Endothelial cell of umbilical vein (primary cell): ENCODE results near the gene DENND1A. TPM values are rescaled to one million over a fixed set of nuclear protein-coding genes. Genes with fewer than 3 reads are reported as not detected.

Experiments
- BruUV-seq: library from RNA; stranded (reverse); fragments of 400-500 nt; replicated peaks from 2 replicates; lab custom pipeline; 2021; lab: Mats Ljungman, UMichigan
- CTCF ChIA-PET: fragments of 300-600, 350-600 bp; sonication (Branson Sonifier 250); formaldehyde crosslinking; loops from one replicate; lab custom pipeline; 2021; ENCODE audit warnings: antibody characterized with exemption, inconsistent platforms; lab: Charles Lee
- POLR2A ChIA-PET: fragments of 300-600, 350-600 bp; sonication (Branson Sonifier 250); formaldehyde crosslinking; loops from one replicate; lab custom pipeline; 2021; ENCODE audit warnings: antibody characterized with exemption, inconsistent platforms; lab: Charles Lee
- DNase-seq: peaks from one replicate; pipeline ENCODE4 v3.0.0-alpha.2; 2011; ENCODE audit warnings: low read depth, low spot score
- FAIRE-seq: peaks from 2 replicates; lab custom pipeline; 2011; peaks lifted over from hg19 to GRCh38; lab: Jason Lieb, UNC
- H2AFZ ChIP-seq: 2 replicates; pipeline ENCODE4 v1.6.0; 2012; ENCODE audit warnings: low read depth, low read length, control low read depth, inconsistent platforms
- H3K27ac ChIP-seq: 2 replicates; pipeline ENCODE4 v1.5.1; 2011; ENCODE audit warnings: low read depth, mild to moderate bottlenecking, control low read depth, low read length, moderate library complexity; ENCODE audit not compliant: insufficient read depth
- H3K27me3 ChIP-seq, 2 experiments: 2 replicates each; pipeline versions ENCODE4 v1.6.0 to v1.6.1; 2011; ENCODE audit warnings: low read length in 2 of 2, mixed read lengths in 1 of 2; ENCODE audit not compliant: control insufficient read depth in 2 of 2, insufficient read depth in 2 of 2
- H3K36me3 ChIP-seq, 2 experiments: 2 replicates in 1 of 2; 3 replicates in 1 of 2; pipeline ENCODE4 v1.5.1; 2011; ENCODE audit warnings: low read length in 2 of 2, mild to moderate bottlenecking in 1 of 2, moderate library complexity in 1 of 2; ENCODE audit not compliant: control insufficient read depth in 2 of 2, insufficient read depth in 2 of 2; ENCODE audit errors: extremely low read depth in 1 of 2
- H3K4me1 ChIP-seq: 3 replicates; pipeline ENCODE4 v1.5.1; 2011; ENCODE audit warnings: mild to moderate bottlenecking, low read length; ENCODE audit not compliant: control insufficient read depth, insufficient read depth; ENCODE audit errors: extremely low read depth
- H3K4me2 ChIP-seq: 2 replicates; pipeline ENCODE4 v1.6.1; 2011; ENCODE audit warnings: low read length, control low read depth, mixed read lengths; ENCODE audit not compliant: insufficient read depth
- H3K4me3 ChIP-seq, 3 experiments: fragments of 200-600 bp in 1 of 3; sonication (generic), shearing (Covaris generic) in 1 of 3; replicated peaks in 1 of 3; 2 replicates each; pipeline ENCODE4 v1.5.1; 2011 to 2016; ENCODE audit warnings: control low read depth in 3 of 3, low read length in 3 of 3, mild to moderate bottlenecking in 2 of 3, inconsistent platforms in 1 of 3, low read depth in 1 of 3, moderate library complexity in 1 of 3; ENCODE audit not compliant: insufficient read depth in 1 of 3
- H3K79me2 ChIP-seq: 2 replicates; pipeline ENCODE4 v1.6.0; 2012; ENCODE audit warnings: low read length, inconsistent platforms; ENCODE audit not compliant: control insufficient read depth, insufficient read depth
- H3K9ac ChIP-seq: replicated peaks from 2 replicates; pipeline ENCODE3; 2011; ENCODE audit warnings: low read length, control low read depth; ENCODE audit not compliant: insufficient read depth; ENCODE audit errors: extremely low read depth
- H3K9me1 ChIP-seq: replicated peaks from 3 replicates; pipeline ENCODE4 v1.6.0; 2011; ENCODE audit warnings: mild to moderate bottlenecking, low read length; ENCODE audit not compliant: control insufficient read depth, insufficient read depth; ENCODE audit errors: extremely low read depth
- H3K9me3 ChIP-seq: replicated peaks from 2 replicates; pipeline ENCODE4 v1.5.1; 2012; ENCODE audit warnings: low read length, inconsistent platforms; ENCODE audit not compliant: control insufficient read depth, insufficient read depth
- H4K20me1 ChIP-seq: replicated peaks from 2 replicates; pipeline ENCODE3; 2011; ENCODE audit warnings: mild to moderate bottlenecking, low read length; ENCODE audit not compliant: control insufficient read depth, insufficient read depth; ENCODE audit errors: extremely low read depth
- CTCF ChIP-seq, 2 donors: IDR thresholded peaks; 1 replicate in 1 of 2; 2 replicates in 1 of 2; pipeline ENCODE4 v1.5.1; 2011; ENCODE audit warnings: low read length in 2 of 2, mild to moderate bottlenecking in 2 of 2, moderate library complexity in 2 of 2, control low read depth in 1 of 2, inconsistent platforms in 1 of 2, low read depth in 1 of 2; ENCODE audit not compliant: insufficient read depth in 1 of 2; ENCODE audit errors: extremely low read depth in 1 of 2
- EZH2 ChIP-seq: IDR thresholded peaks from 2 replicates; pipeline ENCODE4 v1.6.1; 2012; ENCODE audit warnings: borderline replicate concordance, low read depth, mild to moderate bottlenecking, moderate library complexity, low read length, inconsistent platforms; ENCODE audit not compliant: severe bottlenecking
- FOS ChIP-seq: IDR thresholded peaks from 2 replicates; pipeline ENCODE4 v1.6.1; 2011; ENCODE audit warnings: mild to moderate bottlenecking, low read length, moderate library complexity, borderline replicate concordance; ENCODE audit not compliant: insufficient read depth
- GATA2 ChIP-seq: IDR thresholded peaks from 2 replicates; pipeline ENCODE4 v1.7.0; 2011; ENCODE audit warnings: low read depth, mild to moderate bottlenecking, moderate library complexity, mixed read lengths, low read length; ENCODE audit not compliant: insufficient read length, insufficient read depth
- JUN ChIP-seq: IDR thresholded peaks from 2 replicates; pipeline ENCODE4 v1.6.1; 2011; ENCODE audit warnings: borderline replicate concordance, low read depth; ENCODE audit not compliant: insufficient read length, insufficient read depth
- MAX ChIP-seq: IDR thresholded peaks from 2 replicates; pipeline ENCODE4 v1.6.1; 2011; ENCODE audit not compliant: insufficient read depth, insufficient read length
- MYC ChIP-seq: IDR thresholded peaks from one replicate; pipeline ENCODE4 v1.6.1; 2011; ENCODE audit warnings: mild to moderate bottlenecking, low read depth, low read length
- POLR2A ChIP-seq: IDR thresholded peaks from 2 replicates; pipeline ENCODE4 v1.6.1; 2012; ENCODE audit warnings: low read depth, mild to moderate bottlenecking, control low read depth, low read length
- POLR2AphosphoS5 ChIP-seq: IDR thresholded peaks from 2 replicates; pipeline ENCODE4 v1.6.1; 2012; ENCODE audit warnings: low read depth, mild to moderate bottlenecking, control low read depth, low read length, moderate library complexity; ENCODE audit not compliant: insufficient read depth
- dilution Hi-C: fragments of 300-500 bp; cut with MboI; formaldehyde crosslinking; loops from one replicate; pipeline ENCODE4 v1.15.0; 2019; ENCODE audit warnings: low sequenced_read_pairs; ENCODE audit not compliant: extremely low pct_ligation_motif_present
- intact Hi-C: fragments of 100-400 bp; cut with micrococcal nuclease; formaldehyde crosslinking; loops from one replicate; pipeline ENCODE4 v1.10.0; 2022
- polyA plus RNA-seq, 4 experiments: library from polyadenylated mRNA; depleted of rRNA in 3 of 4; stranded (reverse) in 3 of 4; unstranded in 1 of 4; fragments of >200 nt; gene quantifications; 2 replicates each; pipeline versions ENCODE4 v1.2.1 to v1.2.3, GENCODE V29; 2011 to 2012; ENCODE audit warnings: missing spikeins in 1 of 4
- total RNA-seq: library from RNA; stranded (reverse); gene quantifications from 2 replicates; pipeline ENCODE4 v1.2.3, GENCODE V29; 2021

Gene DENND1A
- total and polyA plus RNA-seq, 2 donors (not counting 3 experiments of a cell fraction or from before 2014, with no cell fraction given) = 18.5 to 24.5 TPM

- dilution Hi-C loops = no loop called here
- H3K9me1 ChIP-seq = peaks cover 2% of the 10 kb centered on the region
- POLR2A ChIA-PET = no interaction called here
- TF ChIP-seq CTCF (IDR thresholded peaks at IDR 0.05; ENCODE audit: extremely low read depth in 1 of 2, insufficient read depth in 1 of 2, low read depth in 1 of 2, low read length in 2 of 2) (no peak), JUN (no peak), MYC (no peak), EZH2 (no peak), GATA2 (no peak), POLR2AphosphoS5 (no peak), POLR2A (no peak), MAX (no peak), FOS (no peak)
- DNase-seq (no peak), FAIRE-seq (no peak)
- H3K4me2 ChIP-seq = peak overlapping the region; percentile 48
- H3K4me1 ChIP-seq = peaks cover 12% of the 10 kb centered on the region
- H3K27ac ChIP-seq = no peak overlapping the region
- H2AFZ ChIP-seq = no peak overlapping the region
- no TSS peak for BruUV-seq
- H3K27me3 ChIP-seq = no peaks in the 10 kb centered on the region
- no peak overlapping the region for H3K9ac ChIP-seq
- no peaks in the 10 kb centered on the region for H3K9me3 ChIP-seq
- no peaks in the 10 kb centered on the region for H3K36me3 ChIP-seq
- no peak overlapping the region for H3K4me3 ChIP-seq
- peaks cover 3% of the 10 kb centered on the region for H4K20me1 ChIP-seq
- peaks cover 7% of the 10 kb centered on the region for H3K79me2 ChIP-seq
- CTCF ChIA-PET = no interaction called here
- intact Hi-C loops = loop anchor here (10.0 kb wide), 1 partner anchor 378 kb away; no protein-coding TSS in a partner anchor
Observed at GRCh38 chr9:123922431-123922830, 7.5 kb downstream of the DENND1A start.
